Activated CD8-positive, alpha-beta memory T cell treated with anti-CD3 and anti-CD28 coated beads, Interleukin-2, amount 50 U/mL, for 1 hour (primary cell): Measurements from ENCODE around the gene CCDC126.
"Not testable (repeated sequence)": the region's sequence is repeated elsewhere in the genome, so short reads cannot be mapped to it uniquely, and the experiment has no call there.

ENCODE experiments used
- DNase-seq: peaks from one replicate; pipeline ENCODE4 v3.0.0-alpha.2; 2020; ENCODE audit errors: extremely low read depth

The CCDC126 gene

DNA sequence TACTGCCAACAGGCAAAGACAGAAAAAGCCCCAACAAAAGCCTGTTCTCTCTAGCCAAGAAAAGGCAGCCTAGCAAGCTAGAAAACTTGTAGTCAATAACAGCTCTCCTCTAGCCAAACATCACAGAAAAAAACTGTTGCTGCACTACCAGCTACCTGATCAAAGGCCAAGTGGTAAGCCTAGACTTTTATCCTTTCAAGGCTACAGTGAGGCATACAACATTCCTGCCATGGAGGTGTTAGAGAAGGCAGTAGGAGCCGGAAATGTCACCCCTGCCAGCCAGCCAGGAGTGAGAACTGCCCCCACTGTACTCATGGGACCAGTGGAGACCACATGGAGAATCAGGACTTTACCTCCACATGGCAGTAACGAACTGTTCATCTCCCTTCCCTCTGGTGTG lies 31.2 kb downstream of the CCDC126 start:
- DNase-seq, result no peak

DNA sequence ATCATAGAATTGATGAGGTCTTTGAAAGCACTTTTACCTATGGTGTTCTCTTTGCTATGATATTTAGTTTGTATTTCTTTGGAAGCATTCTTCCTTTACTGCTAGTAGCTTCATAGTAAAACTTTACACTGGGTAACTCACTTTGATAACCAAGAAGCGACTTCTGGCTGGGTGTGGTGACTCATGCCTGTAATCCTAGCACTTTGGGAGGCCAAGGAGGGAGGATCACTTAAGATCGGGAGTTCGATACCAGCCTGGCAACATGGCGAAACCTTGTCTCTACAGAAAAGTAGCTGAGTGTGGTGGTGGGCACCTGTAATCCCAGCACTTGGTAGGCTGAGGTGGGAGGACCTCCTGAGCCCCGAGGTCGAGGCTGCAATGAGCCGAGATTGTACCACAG lies 36.2 kb downstream of the CCDC126 start:
- DNase-seq, result no peak

GRCh38 chr7:23645822-23646221 lies 48.6 kb downstream of the CCDC126 start:
- DNase-seq, result no peak

- no peak for DNase-seq
Measured at GRCh38 chr7:23653942-23654341, 56.8 kb downstream of the CCDC126 start.

GRCh38 chr7:23654508-23654907 lies 57.3 kb downstream of the CCDC126 start:
- no peak for DNase-seq

DNA sequence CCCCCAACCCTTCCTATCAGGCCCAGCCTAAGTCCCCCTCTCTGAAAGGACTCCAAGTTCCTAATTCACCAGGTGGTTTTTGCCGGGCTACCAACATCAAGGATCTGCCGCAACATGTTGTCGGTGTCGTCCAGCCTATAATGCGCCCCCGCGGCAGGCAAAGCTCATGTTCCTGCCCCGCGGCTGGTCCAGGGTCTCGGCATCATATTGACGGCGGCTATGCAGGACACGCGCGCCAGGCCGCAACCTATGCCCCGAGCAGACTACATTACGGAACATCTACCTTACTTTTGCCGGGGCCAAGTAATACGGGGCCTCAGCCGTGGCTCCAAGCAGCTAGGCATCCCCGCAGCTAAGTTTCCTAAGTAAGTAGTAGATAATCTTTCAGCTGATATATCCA lies 58.3 kb downstream of the CCDC126 start:
- no peak for DNase-seq

DNA sequence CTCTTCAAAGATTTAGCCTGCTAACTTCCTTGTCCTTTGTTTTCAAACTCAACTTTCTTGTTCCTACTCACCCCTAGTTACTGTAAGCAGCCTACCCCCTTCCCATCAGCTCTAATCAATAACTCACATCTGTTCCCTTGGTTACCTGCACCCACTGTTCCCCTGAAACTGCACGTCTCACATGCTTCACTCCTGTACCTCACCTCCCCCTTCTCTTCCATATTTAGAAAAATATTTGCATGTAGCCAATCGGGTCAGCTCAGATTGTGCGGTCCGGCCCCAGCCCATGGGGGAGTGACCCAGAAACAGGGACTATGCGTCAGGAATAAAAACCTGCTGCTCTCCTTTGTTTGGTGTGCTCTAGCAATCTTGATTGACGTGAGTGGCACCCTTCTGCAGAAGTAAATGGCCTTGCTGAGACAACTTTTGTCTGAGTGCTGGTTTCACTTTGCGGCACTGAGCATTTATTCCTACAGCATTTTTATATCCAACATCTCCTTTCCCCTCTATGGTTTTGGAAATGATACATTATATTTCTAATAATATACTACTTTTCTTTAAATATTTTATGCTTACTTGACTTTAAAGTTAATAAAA lies 61.7 kb downstream of the CCDC126 start:
- no peak for DNase-seq

GRCh38 chr7:23661385-23661784 lies 64.2 kb downstream of the CCDC126 start:
- DNase-seq, result no peak

GRCh38 chr7:23662124-23662983 lies 65.2 kb downstream of the CCDC126 start:
- DNase-seq, result no peak

GRCh38 chr7:23662984-23663313 lies 65.8 kb downstream of the CCDC126 start:
- no peak for DNase-seq

GRCh38 chr7:23664122-23664521 lies 66.9 kb downstream of the CCDC126 start:
- DNase-seq, result no peak

- no peak for DNase-seq
Measured at GRCh38 chr7:23672033-23672432, 74.9 kb downstream of the CCDC126 start.

- no peak for DNase-seq
Measured at GRCh38 chr7:23679898-23680413, 82.8 kb downstream of the CCDC126 start, which contains the start of gene FAM221A. FAM221A (plus strand) TSS chr7:23680199; CDS start chr7:23680219, 20 bp downstream.

GRCh38 chr7:23680414-23681405 lies 83.5 kb downstream of the CCDC126 start:
- DNase-seq, result no peak

DNA sequence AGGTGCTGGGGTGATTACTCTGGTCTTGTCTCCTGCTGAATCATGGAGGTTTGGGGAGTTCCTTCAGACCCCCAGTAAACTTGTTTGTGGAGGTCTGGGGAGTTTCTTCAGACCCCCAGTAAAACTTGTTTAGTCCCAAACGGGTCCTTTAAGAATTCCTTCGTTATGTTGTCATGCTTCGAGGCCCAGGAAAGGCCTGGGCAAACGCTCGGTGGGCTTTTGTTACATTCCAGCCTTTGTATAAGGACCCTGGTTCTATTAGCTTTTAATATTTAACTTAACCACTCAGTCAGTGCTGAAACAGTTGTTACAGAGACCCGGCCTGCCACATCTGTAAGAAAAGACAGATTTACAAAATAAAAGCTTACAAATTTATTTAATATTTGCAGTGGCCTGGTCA lies 86.9 kb downstream of the CCDC126 start:
- not testable (repeated sequence) for DNase-seq

DNA sequence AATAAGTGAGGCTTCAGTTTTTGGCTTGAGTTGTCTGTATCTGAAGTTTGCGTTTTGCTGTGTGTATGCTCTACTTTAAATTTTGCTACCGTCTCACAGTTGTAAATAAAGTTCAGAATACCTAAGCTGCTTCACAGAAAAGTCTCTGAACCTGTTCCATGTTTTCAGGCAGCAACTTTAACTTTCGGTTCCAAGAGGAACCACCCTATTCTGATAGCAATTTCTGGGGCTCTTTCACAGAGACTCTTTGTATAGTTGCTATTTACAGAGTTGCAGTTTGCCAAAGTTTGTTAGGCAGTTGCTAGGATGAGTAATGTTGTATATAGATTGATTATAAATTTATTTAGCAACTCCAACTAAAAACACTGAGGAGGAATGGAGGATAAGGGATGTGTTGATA lies 88.5 kb downstream of the CCDC126 start:
- DNase-seq, result no peak

DNA sequence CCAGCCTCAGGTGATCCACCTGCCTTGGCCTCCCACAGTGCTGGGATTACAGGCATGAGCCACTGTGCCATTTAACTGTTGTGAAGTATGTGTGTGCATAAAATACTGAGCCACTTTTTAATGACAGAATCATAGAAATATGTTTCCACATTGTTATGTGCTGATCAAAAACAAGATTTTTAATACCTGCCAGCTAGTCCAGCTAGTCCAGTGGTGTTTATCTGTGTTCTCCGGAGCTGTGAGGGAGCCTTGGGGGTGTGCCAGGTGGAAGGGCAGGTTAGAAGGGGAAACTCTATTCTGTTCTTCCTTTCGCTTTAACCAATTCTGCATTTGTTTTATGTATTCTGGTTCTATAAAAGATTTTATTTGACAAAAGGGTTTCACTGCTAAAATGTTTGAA lies 89.8 kb downstream of the CCDC126 start:
- DNase-seq, result no peak

DNA sequence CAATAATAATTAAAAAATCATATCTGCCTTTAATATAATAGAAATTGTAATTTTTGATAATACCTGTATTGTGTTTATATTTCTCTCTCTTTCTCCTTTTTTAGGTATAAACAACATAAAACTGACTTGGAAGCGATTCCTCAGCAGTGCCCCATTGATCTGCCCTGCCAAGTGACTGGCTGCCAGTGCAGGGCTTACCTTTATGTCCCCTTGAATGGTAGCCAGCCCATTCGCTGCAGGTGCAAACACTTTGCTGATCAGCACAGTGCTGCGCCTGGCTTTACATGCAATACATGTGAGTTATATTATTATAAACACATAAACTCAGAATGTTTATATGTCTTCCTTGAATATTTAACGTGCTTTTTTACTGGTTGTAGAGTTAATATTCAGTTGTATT lies 92.0 kb downstream of the CCDC126 start:
- DNase-seq, result no peak

DNA sequence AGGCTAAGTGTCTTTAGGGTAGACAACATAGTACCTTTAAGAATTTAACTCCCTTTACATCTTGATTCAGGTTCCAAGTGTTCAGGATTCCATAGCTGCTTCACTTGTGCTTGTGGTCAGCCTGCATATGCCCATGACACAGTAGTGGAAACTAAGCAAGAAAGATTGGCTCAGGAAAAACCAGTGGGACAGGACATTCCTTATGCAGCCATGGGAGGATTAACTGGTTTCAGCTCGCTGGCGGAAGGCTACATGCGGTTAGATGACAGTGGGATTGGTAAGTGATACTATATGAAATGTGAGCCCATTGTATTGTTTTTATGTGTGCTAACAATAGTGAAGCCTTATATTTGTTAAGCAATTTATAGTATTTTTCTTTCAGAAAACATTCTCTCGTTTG lies 94.1 kb downstream of the CCDC126 start:
- no peak for DNase-seq

DNA sequence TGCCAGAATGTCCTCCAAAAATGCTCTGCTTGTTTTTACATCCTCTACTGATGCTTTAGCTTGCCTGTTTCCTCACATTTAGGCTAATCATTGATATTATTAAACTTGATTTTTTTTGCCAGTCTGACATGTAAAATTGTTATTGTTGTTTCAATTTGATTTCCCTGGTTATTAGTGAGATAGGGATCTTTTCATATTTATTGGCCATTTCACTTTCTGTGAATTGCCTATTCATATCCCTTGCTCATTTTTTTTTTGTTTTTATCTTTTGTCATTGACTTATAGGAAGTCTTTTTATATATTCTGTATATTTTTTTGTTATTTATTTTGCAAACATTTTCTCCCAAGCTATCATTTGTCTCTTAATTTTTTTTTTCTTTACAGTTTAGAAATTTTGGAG lies 96.0 kb downstream of the CCDC126 start:
- DNase-seq, result no peak
